Tibial nerve (tissue), 4 donors: ENCODE measurements around the gene FAM50A. TPM values are rescaled to one million over a fixed set of nuclear protein-coding genes. Genes with fewer than 3 reads are reported as not detected.

Experiments used
- DNase-seq, 2 donors: peaks; one replicate each; pipeline ENCODE4 v3.0.0-alpha.2; 2019; ENCODE audit warnings: low spot score in 2 of 2
- H3K27ac ChIP-seq, 4 donors: fragments of 200-600 bp; sonication (generic) in 3 of 4; one replicate each; pipeline ENCODE4 v1.5.1; 2017 to 2019; ENCODE audit warnings: mild to moderate bottlenecking in 1 of 4
- H3K27me3 ChIP-seq, 2 donors: fragments of 200-600 bp; sonication (generic) in 1 of 2; one replicate each; pipeline versions ENCODE4 v1.5.1 to v1.6.0; 2017 to 2019
- H3K36me3 ChIP-seq, 3 donors: fragments of 200-600 bp; sonication (generic); one replicate each; pipeline ENCODE4 v1.5.1; 2018 to 2019
- H3K4me1 ChIP-seq, 4 donors: fragments of 200-600 bp; sonication (generic) in 3 of 4; one replicate each; pipeline ENCODE4 v1.5.1; 2017 to 2019
- H3K4me3 ChIP-seq, 4 donors: fragments of 200-600 bp; sonication (generic) in 3 of 4; one replicate each; pipeline ENCODE4 v1.5.1; 2017 to 2019; ENCODE audit warnings: mild to moderate bottlenecking in 1 of 4, moderate library complexity in 1 of 4
- H3K9me3 ChIP-seq, 4 donors: fragments of 200-600 bp; sonication (generic) in 3 of 4; one replicate each; pipeline ENCODE4 v1.5.1; 2017 to 2019
- EP300 ChIP-seq, 2 donors: sonication (generic); formaldehyde crosslinking; IDR thresholded peaks; one replicate each; pipeline ENCODE4 v1.6.1; 2017; ENCODE audit warnings: antibody characterized with exemption in 2 of 2, mild to moderate bottlenecking in 1 of 2
- POLR2A ChIP-seq, 2 donors: fragments of 450-650 bp; IDR thresholded peaks; one replicate each; pipeline ENCODE4 v1.6.1; 2017; ENCODE audit warnings: antibody characterized with exemption in 2 of 2, mild to moderate bottlenecking in 2 of 2, moderate library complexity in 2 of 2
- WGBS, 2 donors: methylation state at CpG; one replicate each; pipeline ENCODE4 v1.1.5; 2018; 5-methylcytosine and 5-hydroxymethylcytosine counted together
- total RNA-seq, 4 donors: library from RNA; depleted of rRNA; stranded (reverse); fragments of >200 nt; gene quantifications; one replicate each; pipeline ENCODE4 v1.1.0, GENCODE V29; 2016
- TF ChIP-seq, protein P1 (sequence below), 5 experiments: fragments of 200-600 bp in 3 of 5; fragments of 450-650 bp in 2 of 5; sonication (generic) in 3 of 5; IDR thresholded peaks; one replicate each; pipeline ENCODE4 v1.5.1; 2016 to 2019; ENCODE audit warnings: antibody characterized with exemption in 5 of 5, mild to moderate bottlenecking in 3 of 5, moderate library complexity in 2 of 5

Gene FAM50A
- total RNA-seq, 4 donors from 2014 or later: 47.5 to 90.6 (median 63.0) TPM

DNA sequence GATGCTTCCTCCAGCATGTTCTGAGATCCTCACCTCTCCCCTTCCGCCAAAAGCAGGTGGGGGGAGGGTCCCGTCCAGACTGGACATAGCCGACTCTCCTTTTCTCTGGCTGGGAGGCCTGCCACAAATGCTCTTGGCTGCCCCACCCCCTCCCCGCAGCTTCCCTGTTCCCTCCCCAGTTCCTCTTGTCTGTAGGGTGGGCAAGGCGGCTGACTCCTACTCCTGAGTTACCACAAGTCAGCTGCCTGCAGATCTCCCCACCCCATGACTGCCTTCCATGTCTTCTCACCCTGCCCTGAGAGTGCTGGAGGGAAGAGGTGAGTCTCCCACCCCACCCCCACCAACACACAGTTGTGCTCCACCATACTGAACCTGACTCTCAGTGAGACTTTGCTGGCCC lies 12.6 kb upstream of the FAM50A start:
- H3K36me3 ChIP-seq: peaks cover 0 to 40% (median 0%) of the 10 kb centered on the region in 3 donors
- 64% methylated on average over 5 of the region's 5 CpGs for WGBS, 2 donors
- no peaks in the 10 kb centered on the region for H3K27me3 ChIP-seq
- H3K4me3 ChIP-seq: no peak overlapping the region
- no peak for TF ChIP-seq EP300 (IDR thresholded peaks at IDR 0.05)
- TF ChIP-seq, protein P1, sequence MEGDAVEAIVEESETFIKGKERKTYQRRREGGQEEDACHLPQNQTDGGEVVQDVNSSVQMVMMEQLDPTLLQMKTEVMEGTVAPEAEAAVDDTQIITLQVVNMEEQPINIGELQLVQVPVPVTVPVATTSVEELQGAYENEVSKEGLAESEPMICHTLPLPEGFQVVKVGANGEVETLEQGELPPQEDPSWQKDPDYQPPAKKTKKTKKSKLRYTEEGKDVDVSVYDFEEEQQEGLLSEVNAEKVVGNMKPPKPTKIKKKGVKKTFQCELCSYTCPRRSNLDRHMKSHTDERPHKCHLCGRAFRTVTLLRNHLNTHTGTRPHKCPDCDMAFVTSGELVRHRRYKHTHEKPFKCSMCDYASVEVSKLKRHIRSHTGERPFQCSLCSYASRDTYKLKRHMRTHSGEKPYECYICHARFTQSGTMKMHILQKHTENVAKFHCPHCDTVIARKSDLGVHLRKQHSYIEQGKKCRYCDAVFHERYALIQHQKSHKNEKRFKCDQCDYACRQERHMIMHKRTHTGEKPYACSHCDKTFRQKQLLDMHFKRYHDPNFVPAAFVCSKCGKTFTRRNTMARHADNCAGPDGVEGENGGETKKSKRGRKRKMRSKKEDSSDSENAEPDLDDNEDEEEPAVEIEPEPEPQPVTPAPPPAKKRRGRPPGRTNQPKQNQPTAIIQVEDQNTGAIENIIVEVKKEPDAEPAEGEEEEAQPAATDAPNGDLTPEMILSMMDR (IDR thresholded peaks at IDR 0.05): no peak
- TF ChIP-seq POLR2A (IDR thresholded peaks at IDR 0.05): no peak
- peaks cover 0 to 26% (median 0%) of the 10 kb centered on the region in 4 donors for H3K4me1 ChIP-seq
- H3K9me3 ChIP-seq: no peaks in the 10 kb centered on the region
- peak overlapping the region in 1 of 4 donors; percentile 59 for H3K27ac ChIP-seq
- no peak for DNase-seq

- H3K27ac ChIP-seq: peak overlapping the region in 1 of 4 donors; percentile 33
- WGBS, 2 donors: 92 to 100% methylated on average over 2 to 4 of the region's 8 CpGs
- DNase-seq: no peak
- H3K36me3 ChIP-seq: peaks cover 0 to 40% (median 0%) of the 10 kb centered on the region in 3 donors
- no peaks in the 10 kb centered on the region for H3K9me3 ChIP-seq
- H3K27me3 ChIP-seq: no peaks in the 10 kb centered on the region
- TF ChIP-seq, protein P1 (IDR thresholded peaks at IDR 0.05): no peak
- TF ChIP-seq EP300 (IDR thresholded peaks at IDR 0.05) (no peak), POLR2A (IDR thresholded peaks at IDR 0.05) (no peak)
- H3K4me1 ChIP-seq: peaks cover 0 to 24% (median 0%) of the 10 kb centered on the region in 4 donors
- no peak overlapping the region for H3K4me3 ChIP-seq
Observed at GRCh38 chrX:154432210-154432609, 11.7 kb upstream of the FAM50A start.

- Histone ChIP-seq H3K36me3 (peaks cover 0 to 40% (median 0%) of the 10 kb centered on the region in 3 donors), H3K4me3 (no peak overlapping the region), H3K4me1 (peaks cover 0 to 26% (median 0%) of the 10 kb centered on the region in 4 donors), H3K9me3 (no peaks in the 10 kb centered on the region), H3K27ac (no peak overlapping the region), H3K27me3 (no peaks in the 10 kb centered on the region)
- WGBS, 2 donors: 86 to 100% methylated on average over 3 to 7 of the region's 7 CpGs
- no peak for DNase-seq
- TF ChIP-seq POLR2A (IDR thresholded peaks at IDR 0.05): no peak
- TF ChIP-seq, protein P1 (IDR thresholded peaks at IDR 0.05): no peak
- no peak for TF ChIP-seq EP300 (IDR thresholded peaks at IDR 0.05)
Observed at GRCh38 chrX:154433605-154434004, 10.3 kb upstream of the FAM50A start.

DNA sequence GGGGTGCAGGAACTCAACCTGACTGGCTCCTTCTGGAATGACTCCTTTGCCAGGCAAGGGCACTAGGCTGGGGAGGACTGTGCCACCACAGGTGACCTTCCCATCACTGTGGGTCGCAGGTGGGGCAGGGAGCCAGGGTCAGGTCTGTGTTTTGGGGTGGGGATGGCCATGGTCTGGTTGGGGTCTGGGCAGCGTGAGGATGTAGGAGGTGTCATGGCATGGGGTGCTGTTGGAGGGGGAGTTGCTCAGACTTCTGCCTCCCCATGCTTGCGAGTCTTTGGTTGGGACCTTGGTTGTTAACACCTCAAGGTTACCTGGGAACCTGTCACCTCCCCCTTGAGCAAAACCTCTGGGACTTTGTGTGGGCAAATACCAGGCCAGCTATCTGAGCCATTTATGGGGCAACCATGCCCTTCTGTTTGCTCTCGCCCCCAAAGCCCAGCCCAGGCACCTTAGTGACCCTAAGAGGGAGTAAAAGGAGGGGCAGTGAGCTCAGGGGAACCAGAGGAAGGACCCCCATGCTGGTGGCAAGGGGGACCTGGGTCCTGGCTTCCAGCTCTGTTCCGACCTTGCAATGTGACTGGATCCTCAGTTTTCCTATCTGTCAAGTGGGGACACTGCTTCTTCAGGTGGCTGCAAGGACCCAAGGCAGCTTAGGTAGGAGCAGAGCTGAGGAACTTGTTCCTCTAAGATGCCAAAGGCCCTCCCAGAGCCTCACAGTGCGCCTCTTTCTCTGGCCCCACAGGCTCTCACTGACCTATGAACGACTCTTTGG lies 9.4 kb upstream of the FAM50A start:
- H3K9me3 ChIP-seq: no peaks in the 10 kb centered on the region
- WGBS, 2 donors: 79 to 91% methylated on average over 4 to 7 of the region's 7 CpGs
- H3K27me3 ChIP-seq: no peaks in the 10 kb centered on the region
- H3K4me3 ChIP-seq: no peak overlapping the region
- peaks cover 0 to 40% (median 0%) of the 10 kb centered on the region in 3 donors for H3K36me3 ChIP-seq
- H3K27ac ChIP-seq: no peak overlapping the region
- TF ChIP-seq EP300 (IDR thresholded peaks at IDR 0.05) (no peak), POLR2A (IDR thresholded peaks at IDR 0.05) (no peak)
- TF ChIP-seq, protein P1 (IDR thresholded peaks at IDR 0.05): no peak
- peaks cover 0 to 31% (median 0%) of the 10 kb centered on the region in 4 donors for H3K4me1 ChIP-seq
- DNase-seq: no peak

- H3K4me1 ChIP-seq: peaks cover 0 to 32% (median 0%) of the 10 kb centered on the region in 4 donors
- DNase-seq: no peak
- H3K27me3 ChIP-seq: no peaks in the 10 kb centered on the region
- TF ChIP-seq EP300 (IDR thresholded peaks at IDR 0.05) (no peak), POLR2A (IDR thresholded peaks at IDR 0.05) (no peak)
- TF ChIP-seq, protein P1 (IDR thresholded peaks at IDR 0.05): no peak
- H3K9me3 ChIP-seq: no peaks in the 10 kb centered on the region
- no peak overlapping the region for H3K4me3 ChIP-seq
- H3K27ac ChIP-seq: no peak overlapping the region
- WGBS, 2 donors: 90% methylated on average over 19 of the region's 19 CpGs; no CpG with 5 or more reads in 1 of the 2 donors
- peaks cover 0 to 45% (median 0%) of the 10 kb centered on the region in 3 donors for H3K36me3 ChIP-seq
Observed at GRCh38 chrX:154435171-154435733, 8.7 kb upstream of the FAM50A start.
